Activated CD8-positive, alpha-beta memory T cell treated with anti-CD3 and anti-CD28 coated beads, Interleukin-2, amount 50 U/mL, for 1 hour (primary cell): ENCODE measurements around the gene FMNL1.

Experiments used
- DNase-seq: peaks from one replicate; pipeline ENCODE4 v3.0.0-alpha.2; 2020; ENCODE audit errors: extremely low read depth

Gene FMNL1

GRCh38 chr17:45279898-45280297 lies 58.2 kb downstream of the FMNL1 start:
- DNase-seq, result no peak

GRCh38 chr17:45282683-45283644 lies 61.3 kb downstream of the FMNL1 start:
- DNase-seq, result no peak

GRCh38 chr17:45283711-45284110 lies 62.0 kb downstream of the FMNL1 start:
- DNase-seq, result no peak

- DNase-seq, result no peak
These were observed 62.8 kb downstream of the FMNL1 start for GRCh38 chr17:45284176-45285140.

- DNase-seq, result no peak
These were observed 64.6 kb downstream of the FMNL1 start for GRCh38 chr17:45286286-45286685.

GRCh38 chr17:45287526-45288500 lies 66.1 kb downstream of the FMNL1 start:
- no peak for DNase-seq

GRCh38 chr17:45288825-45289224 lies 67.1 kb downstream of the FMNL1 start:
- no peak for DNase-seq

- DNase-seq, result no peak
These were observed 67.9 kb downstream of the FMNL1 start for GRCh38 chr17:45289301-45290268.

GRCh38 chr17:45290269-45290765 lies 68.6 kb downstream of the FMNL1 start:
- no peak for DNase-seq

GRCh38 chr17:45291171-45291805 lies 69.6 kb downstream of the FMNL1 start:
- no peak for DNase-seq

GRCh38 chr17:45292696-45293412 lies 71.2 kb downstream of the FMNL1 start:
- no peak for DNase-seq

- DNase-seq, result no peak
These were observed 71.9 kb downstream of the FMNL1 start for GRCh38 chr17:45293413-45294211.

GRCh38 chr17:45294506-45294905 lies 72.8 kb downstream of the FMNL1 start:
- DNase-seq, result no peak

GRCh38 chr17:45296003-45296832 lies 74.5 kb downstream of the FMNL1 start:
- no peak for DNase-seq

GRCh38 chr17:45296833-45297124 lies 75.1 kb downstream of the FMNL1 start:
- DNase-seq, result no peak
